HUDEP-2 (cell line): ENCODE measurements around the gene CCDC86.

ENCODE experiments used
- DNase-seq, 76 experiments: peaks; one replicate each; lab custom pipeline; 2025; ENCODE audit not compliant: unreplicated experiment in 76 of 76; lab: John Stamatoyannopoulos, UW

CCDC86 gene

DNA sequence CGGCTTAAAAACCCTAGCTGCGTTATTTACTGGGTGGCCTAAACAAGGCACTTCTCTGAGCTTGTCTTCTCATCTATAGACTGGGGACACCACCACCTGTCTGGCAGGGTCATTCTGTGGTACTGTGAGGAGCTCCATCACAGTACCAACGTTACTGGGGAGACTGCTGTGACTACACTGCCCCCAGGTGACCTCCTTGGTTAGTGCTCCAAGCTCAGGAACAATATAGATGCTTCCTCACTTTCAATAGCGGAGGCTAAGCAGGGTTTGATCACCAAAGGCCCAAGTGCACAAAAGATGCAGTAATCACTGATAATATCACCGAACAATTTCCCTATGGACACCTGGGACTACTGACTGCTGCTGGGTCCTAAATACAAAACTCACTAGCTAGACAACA is 45.6 kb downstream of the CCDC86 start:
- DNase-seq: peak in 46 of 76 experiments; percentile 4 to 64 (median 30)

DNA sequence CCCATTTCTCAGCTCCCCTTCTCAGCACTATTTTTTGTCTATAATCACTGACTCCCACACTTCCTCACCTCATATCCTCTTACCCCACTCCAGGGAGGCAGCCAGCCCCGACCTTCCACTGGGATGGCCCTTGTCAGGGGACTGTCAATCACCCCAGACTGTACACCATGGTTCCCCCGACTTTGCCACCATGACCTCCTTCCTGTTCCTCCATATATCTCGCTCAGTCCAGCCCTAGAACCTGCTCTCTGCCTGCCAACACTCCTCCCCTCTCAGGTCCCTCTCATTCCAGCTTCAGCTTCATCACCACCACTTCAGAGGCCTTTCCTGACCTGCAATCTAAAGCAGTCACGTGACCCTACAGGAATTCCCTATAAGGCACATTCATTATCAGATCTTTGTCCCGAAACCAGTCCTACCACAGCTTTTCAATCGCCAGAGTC is 48.0 kb downstream of the CCDC86 start:
- DNase-seq: no peak

DNA sequence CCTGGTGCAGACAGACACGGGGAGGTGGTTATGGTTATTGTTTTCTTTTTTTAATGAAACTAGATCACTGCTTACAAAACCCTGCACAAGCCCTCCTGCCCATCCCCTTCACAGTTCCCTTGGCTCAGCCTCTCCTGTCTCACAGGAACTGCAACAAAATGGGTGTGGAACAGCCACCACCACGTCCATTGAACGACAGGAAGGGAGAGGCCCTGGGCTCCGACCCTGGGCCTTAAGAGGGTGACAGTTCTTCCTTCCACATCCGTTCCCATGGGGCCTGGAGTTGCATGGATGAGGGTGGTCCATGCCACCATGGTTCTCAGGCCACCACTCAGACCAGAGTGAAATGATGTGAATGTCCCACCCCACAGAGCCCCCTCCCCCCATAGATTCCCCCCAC is 48.8 kb downstream of the CCDC86 start:
- no peak for DNase-seq

DNA sequence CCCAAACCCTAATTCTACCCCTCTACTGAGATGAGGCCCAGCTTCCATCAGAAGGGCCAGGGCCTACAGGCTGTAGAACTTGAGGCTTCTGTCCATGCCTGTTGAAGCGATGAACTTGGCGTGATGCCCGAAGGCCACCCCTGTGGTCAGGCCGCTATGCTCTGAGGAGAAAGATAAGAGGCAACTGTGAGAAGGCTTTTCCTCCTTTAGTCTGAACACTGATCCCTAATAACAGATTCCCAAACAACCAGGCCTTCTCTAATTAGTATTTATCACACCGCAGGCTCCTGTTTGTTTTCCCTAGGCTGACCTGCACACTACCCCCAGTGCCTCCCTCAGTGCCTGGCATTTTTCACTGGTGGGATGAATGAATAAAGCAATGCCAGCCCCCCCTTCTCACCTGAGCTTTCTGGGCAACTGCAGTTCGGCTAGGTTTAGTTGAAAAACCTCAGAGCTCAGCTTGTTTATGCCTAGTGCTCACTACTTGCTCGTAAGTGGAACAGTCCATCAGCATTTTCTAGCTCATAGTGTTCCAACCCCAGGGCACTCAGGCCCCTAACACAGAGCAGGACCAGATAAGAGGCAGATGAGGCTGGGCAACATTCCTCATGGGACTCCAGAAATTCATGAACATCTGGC is 49.3 kb downstream of the CCDC86 start:
- DNase-seq: peak in 73 of 76 experiments; percentile 19 to 85 (median 65)

DNA sequence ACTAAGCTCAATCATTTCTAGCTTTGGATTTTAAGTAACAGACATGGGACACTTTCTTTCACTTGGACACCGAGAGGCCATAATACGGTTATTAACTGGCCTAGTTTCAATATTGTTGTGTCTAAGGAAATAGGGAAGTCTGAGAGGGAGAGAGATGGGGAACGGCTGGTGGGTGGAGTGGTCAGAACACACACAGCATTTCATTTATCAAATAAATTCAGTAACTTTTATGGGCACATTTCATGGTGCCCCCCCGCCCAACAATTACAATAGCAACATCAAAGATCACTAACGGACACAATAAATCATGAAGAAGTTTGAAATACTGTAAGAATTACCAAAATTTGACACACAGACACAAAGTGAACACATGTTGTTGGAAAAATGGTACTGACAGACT is 53.8 kb downstream of the CCDC86 start:
- no peak for DNase-seq

DNA sequence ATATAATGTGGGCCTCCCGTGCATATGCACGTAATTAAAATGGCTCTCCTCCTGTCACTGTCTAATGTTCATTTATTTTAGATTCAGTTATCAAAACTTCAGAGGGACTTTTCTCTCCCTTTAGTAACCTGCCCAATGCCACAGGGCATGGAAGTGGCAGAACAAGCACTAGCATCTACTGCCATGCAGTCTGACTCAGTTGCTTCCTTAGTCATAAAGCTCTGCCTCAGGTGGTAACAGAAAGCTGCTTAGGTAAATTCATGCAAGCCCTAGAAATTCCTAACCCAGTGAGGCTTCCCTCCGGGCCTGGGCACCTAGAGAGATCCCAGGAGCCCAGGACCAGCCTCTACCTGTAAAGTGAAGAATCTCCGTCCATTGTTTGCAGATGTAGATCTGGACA is 55.6 kb downstream of the CCDC86 start:
- DNase-seq: no peak

DNA sequence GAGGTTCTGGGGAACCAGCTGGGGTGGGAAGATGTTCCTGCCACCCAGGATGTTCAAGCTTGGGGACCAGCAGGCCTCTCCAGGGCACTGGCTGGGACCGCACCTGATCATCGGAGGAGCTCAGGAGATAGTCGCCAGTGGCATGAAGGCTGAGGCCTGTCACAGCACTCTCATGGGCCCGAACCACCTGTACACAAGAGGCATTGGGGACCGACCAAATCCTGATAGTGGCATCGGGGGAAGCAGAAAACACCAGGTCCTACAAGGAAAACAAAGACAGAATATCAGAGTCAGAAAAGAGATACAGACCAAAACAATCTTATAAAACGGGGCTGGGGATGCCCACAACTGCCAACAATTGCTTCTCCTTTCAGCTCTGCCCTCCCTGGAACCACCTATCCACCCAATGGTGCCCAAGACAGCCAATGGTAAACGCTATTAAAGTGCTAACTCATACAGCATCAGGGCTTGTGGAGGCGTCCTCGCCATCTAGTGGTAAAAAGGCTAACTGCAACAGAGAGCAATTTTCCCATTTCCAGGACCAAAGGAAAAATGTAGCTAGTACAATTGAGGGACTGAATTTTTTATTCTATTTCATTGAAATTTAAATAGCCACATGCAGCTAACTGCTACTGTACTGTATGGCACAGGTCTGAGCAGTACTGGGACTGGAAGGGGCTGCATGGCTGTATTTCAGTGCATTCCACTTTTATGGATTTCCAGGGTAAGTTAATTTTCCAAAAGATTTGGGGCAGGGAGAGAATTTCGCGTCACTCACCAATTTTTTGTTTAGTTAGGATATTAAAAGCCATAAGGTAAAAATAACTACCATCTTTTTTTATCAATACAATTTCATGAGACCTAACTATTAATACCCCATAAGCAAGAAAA is 57.4 kb downstream of the CCDC86 start:
- peak in 46 of 76 experiments; percentile 2 to 62 (median 32) for DNase-seq

DNA sequence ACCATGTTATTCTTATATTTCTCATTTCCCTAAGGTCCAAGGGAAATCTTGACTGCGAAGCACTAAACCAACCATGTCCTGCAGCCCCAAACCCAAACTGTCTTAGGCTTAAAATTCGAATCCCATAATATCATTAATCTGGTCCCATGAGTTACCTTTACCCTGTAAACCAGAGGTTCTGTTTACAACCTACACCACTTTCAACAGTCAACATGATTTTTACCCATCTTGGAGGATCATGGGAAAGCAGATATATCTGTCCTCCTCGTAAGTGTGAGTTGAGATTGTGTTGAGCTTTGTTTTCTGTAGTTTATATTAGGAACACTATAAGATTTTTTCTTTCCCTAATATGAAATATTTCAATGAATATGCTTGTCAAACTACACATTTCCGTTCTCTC is 58.1 kb downstream of the CCDC86 start:
- DNase-seq: no peak
